AG04450 (cell line): ENCODE measurements around the gene APBB2. TPM values are rescaled to one million over a fixed set of nuclear protein-coding genes. Genes with fewer than 3 reads are reported as not detected.
"Not testable (repeated sequence)": the region's sequence is repeated elsewhere in the genome, so short reads cannot be mapped to it uniquely, and the experiment has no call there.

Experiments
- CTCF ChIA-PET: fragments of 300-600, 350-600 bp; formaldehyde crosslinking; extraction: SDS; loops from one replicate; lab custom pipeline; 2022; ENCODE audit warnings: antibody characterized with exemption, inconsistent platforms; lab: Charles Lee
- POLR2A ChIA-PET: fragments of 350-600 bp; formaldehyde crosslinking; extraction: SDS; loops from one replicate; lab custom pipeline; 2021; ENCODE audit warnings: antibody characterized with exemption, inconsistent platforms; lab: Yijun Ruan, JAX
- DNase-seq: peaks from one replicate; pipeline ENCODE4 v3.0.0-alpha.2; 2011; ENCODE audit warnings: low read depth, low spot score
- H3K27ac ChIP-seq: one replicate; pipeline ENCODE4 v1.5.1; 2012; ENCODE audit warnings: low read depth, low read length, control low read depth
- H3K27me3 ChIP-seq: one replicate; pipeline ENCODE4 v1.6.0; 2012; ENCODE audit warnings: low read length; ENCODE audit not compliant: control insufficient read depth, insufficient read depth
- H3K4me3 ChIP-seq: 2 replicates; pipeline ENCODE4 v1.5.1; 2011; ENCODE audit warnings: mild to moderate bottlenecking, low read depth, low read length, control low read depth
- H3K9me3 ChIP-seq: 2 replicates; pipeline ENCODE4 v1.5.1; 2012; ENCODE audit warnings: low read length; ENCODE audit not compliant: control insufficient read depth, insufficient read depth
- CTCF ChIP-seq: IDR thresholded peaks from 2 replicates; pipeline ENCODE4 v1.5.1; 2011; ENCODE audit warnings: low read depth, low read length, control low read depth, inconsistent platforms
- polyA plus RNA-seq: library from polyadenylated mRNA; depleted of rRNA; stranded (reverse); fragments of >200 nt; gene quantifications from 2 replicates; pipeline ENCODE4 v1.2.3, GENCODE V29; 2011

Gene APBB2
- polyA plus RNA-seq, 1 experiment: 52.7 TPM

GRCh38 chr4:40924793-40925117 is 289.6 kb downstream of the APBB2 start:
- no peak for DNase-seq
- TF ChIP-seq CTCF: no peak
- Histone ChIP-seq H3K4me3 (no peak overlapping the region), H3K27ac (no peak overlapping the region), H3K27me3 (no peaks in the 10 kb centered on the region), H3K9me3 (no peaks in the 10 kb centered on the region)
- ChIA-PET CTCF (interaction anchor here (0.5 to 8.1 kb wide), 73 partner anchors 9 to 363 kb away, joined by 3 to 100 read pairs (median 4); partner anchors contain the start of genes APBB2 and UCHL1), POLR2A (interaction anchor here (0.6 to 2.6 kb wide), 3 partner anchors 290 to 334 kb away, joined by 4 to 10 read pairs (median 4); partner anchors contain the start of genes APBB2 and UCHL1)

GRCh38 chr4:40924096-40924792 is 290.1 kb downstream of the APBB2 start:
- no peaks in the 10 kb centered on the region for H3K27me3 ChIP-seq
- ChIA-PET CTCF (interaction anchor here (0.5 to 8.1 kb wide), 71 partner anchors 8 to 363 kb away, joined by 3 to 100 read pairs (median 4); partner anchors contain the start of genes APBB2 and UCHL1), POLR2A (interaction anchor here (0.6 to 2.6 kb wide), 3 partner anchors 290 to 334 kb away, joined by 4 to 10 read pairs (median 4); partner anchors contain the start of genes APBB2 and UCHL1)
- DNase-seq: no peak
- TF ChIP-seq CTCF: peak; percentile 97
- H3K27ac ChIP-seq: no peak overlapping the region
- no peak overlapping the region for H3K4me3 ChIP-seq
- no peaks in the 10 kb centered on the region for H3K9me3 ChIP-seq

- POLR2A ChIA-PET: interaction anchor here (2.6 kb wide), 1 partner anchor 291 kb away, joined by 10 read pairs; the partner anchor contains the start of gene APBB2
- TF ChIP-seq CTCF: no peak
- CTCF ChIA-PET: interaction anchor here (0.6 to 8.1 kb wide), 17 partner anchors 8 to 380 kb away, joined by 3 to 100 read pairs (median 11); partner anchors contain the start of gene APBB2
Measured at GRCh38 chr4:40923316-40924095, 290.8 kb downstream of the APBB2 start.

GRCh38 chr4:40919976-40920375 is 294.4 kb downstream of the APBB2 start:
- H3K27ac ChIP-seq, DNase-seq, H3K27me3 ChIP-seq, POLR2A ChIA-PET, H3K4me3 ChIP-seq, H3K9me3 ChIP-seq: not testable (repeated sequence)
- CTCF ChIA-PET: interaction anchor here (1.1 to 3.2 kb wide), 2 partner anchors 12 to 22 kb away, joined by 3 to 9 read pairs; no protein-coding TSS in a partner anchor

More at GRCh38 chr4:40923316-40924095, 290.8 kb downstream of the APBB2 start:
- H3K27ac ChIP-seq: no peak overlapping the region
- no peaks in the 10 kb centered on the region for H3K27me3 ChIP-seq
- no peak for DNase-seq
- no peak overlapping the region for H3K4me3 ChIP-seq
- no peaks in the 10 kb centered on the region for H3K9me3 ChIP-seq

GRCh38 chr4:40918330-40918729 is 296.0 kb downstream of the APBB2 start:
- POLR2A ChIA-PET: no interaction called here

More at GRCh38 chr4:40918330-40918729, 296.0 kb downstream of the APBB2 start:
- Histone ChIP-seq H3K27ac (no peak overlapping the region), H3K27me3 (no peaks in the 10 kb centered on the region), H3K9me3 (no peaks in the 10 kb centered on the region; the same call in 1 of the 2 replicates), H3K4me3 (no peak overlapping the region)
- no peak for TF ChIP-seq CTCF
- DNase-seq: peak; percentile 41
- CTCF ChIA-PET: interaction anchor here (0.6 to 3.2 kb wide), 9 partner anchors 8 to 341 kb away, joined by 3 to 10 read pairs (median 6); no protein-coding TSS in a partner anchor
